GM13976 (cell line): ENCODE results near the gene MTURN.

ENCODE experiments used
- DNase-seq: peaks from one replicate; pipeline ENCODE4 v3.0.0; 2012; ENCODE audit warnings: low spot score
- in situ Hi-C: fragments of 300-500 bp; cut with MboI; formaldehyde crosslinking; loops from one replicate; pipeline ENCODE4 v1.12.0; 2022; ENCODE audit warnings: low sequenced_read_pairs, mixed read lengths, inconsistent platforms; ENCODE audit not compliant: unreplicated experiment
- TF ChIP-seq, protein P1 (sequence below): IDR thresholded peaks from 2 replicates; pipeline ENCODE4 v1.5.1; 2012; ENCODE audit warnings: borderline replicate concordance, mild to moderate bottlenecking; ENCODE audit not compliant: insufficient read depth; ENCODE audit errors: extremely low read depth, missing control alignments, control extremely low read depth

Gene MTURN

GRCh38 chr7:30163231-30163894 lies 28.6 kb downstream of the MTURN start:
- no peak for DNase-seq
- in situ Hi-C loops: loop anchor here (25.0 kb wide), 2 partner anchors 249 to 399 kb away; no protein-coding TSS in a partner anchor
- TF ChIP-seq, protein P1, sequence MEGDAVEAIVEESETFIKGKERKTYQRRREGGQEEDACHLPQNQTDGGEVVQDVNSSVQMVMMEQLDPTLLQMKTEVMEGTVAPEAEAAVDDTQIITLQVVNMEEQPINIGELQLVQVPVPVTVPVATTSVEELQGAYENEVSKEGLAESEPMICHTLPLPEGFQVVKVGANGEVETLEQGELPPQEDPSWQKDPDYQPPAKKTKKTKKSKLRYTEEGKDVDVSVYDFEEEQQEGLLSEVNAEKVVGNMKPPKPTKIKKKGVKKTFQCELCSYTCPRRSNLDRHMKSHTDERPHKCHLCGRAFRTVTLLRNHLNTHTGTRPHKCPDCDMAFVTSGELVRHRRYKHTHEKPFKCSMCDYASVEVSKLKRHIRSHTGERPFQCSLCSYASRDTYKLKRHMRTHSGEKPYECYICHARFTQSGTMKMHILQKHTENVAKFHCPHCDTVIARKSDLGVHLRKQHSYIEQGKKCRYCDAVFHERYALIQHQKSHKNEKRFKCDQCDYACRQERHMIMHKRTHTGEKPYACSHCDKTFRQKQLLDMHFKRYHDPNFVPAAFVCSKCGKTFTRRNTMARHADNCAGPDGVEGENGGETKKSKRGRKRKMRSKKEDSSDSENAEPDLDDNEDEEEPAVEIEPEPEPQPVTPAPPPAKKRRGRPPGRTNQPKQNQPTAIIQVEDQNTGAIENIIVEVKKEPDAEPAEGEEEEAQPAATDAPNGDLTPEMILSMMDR: no peak

- in situ Hi-C loops: loop anchor here (25.0 kb wide), 2 partner anchors 248 to 398 kb away; no protein-coding TSS in a partner anchor
- TF ChIP-seq, protein P1: peak; percentile 52
- DNase-seq: peak; percentile 56
Observed at GRCh38 chr7:30164567-30164966, 29.8 kb downstream of the MTURN start.

DNA sequence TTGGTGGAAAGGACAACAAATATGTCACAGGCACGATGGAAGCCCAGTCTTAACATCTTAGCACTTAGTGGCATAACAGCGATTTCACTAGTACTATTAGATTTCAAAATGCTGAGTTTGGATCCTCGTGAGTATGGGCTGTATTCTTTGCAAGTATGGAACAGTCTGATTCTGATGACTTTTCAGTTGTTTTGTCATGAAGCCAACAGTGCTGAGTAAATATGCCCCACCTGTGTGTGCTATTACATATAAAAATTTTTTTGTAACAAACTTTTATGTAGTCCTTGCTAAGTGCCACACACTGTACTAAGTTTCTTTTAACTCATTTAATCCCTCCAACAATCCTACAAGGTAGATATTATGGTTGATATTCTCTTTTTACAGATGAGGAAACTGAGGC lies 30.8 kb downstream of the MTURN start:
- in situ Hi-C loops: loop anchor here (25.0 kb wide), 2 partner anchors 247 to 397 kb away; no protein-coding TSS in a partner anchor
- TF ChIP-seq, protein P1: no peak
- no peak for DNase-seq

DNA sequence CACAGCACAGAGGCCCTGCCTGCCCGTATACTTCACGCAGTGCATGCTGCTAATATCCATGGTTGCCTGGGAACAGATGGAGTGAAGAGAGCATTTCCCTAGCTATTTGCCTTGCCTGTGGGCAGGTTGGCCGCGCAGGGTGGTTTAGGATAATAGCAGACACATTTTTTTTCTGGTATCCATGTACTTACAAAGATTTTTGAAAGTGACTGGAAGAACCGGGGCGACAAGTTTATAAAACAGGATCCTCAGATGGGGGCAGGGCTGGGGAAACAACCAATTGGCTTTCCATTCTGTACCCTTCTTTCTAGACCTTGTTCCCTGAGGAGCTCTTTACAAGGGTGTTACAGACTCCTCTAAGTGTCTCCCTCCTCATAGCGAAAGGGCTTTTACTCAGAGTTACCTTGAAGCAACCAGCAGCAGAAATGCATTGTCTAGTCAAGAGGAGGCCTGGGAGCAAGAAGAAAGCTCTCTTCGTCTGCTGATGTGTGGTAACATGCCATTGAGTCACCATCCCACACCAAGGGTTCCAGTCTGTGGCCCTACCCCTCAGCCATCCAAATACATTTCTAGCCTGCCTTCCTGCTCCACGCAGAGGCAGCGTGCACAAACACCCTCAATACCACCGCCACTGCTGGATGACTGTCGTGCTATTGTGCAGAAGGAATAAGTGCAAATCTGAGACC lies 31.5 kb downstream of the MTURN start:
- no peak for DNase-seq
- TF ChIP-seq, protein P1: no peak
- in situ Hi-C loops: loop anchor here (25.0 kb wide), 2 partner anchors 246 to 396 kb away; no protein-coding TSS in a partner anchor

DNA sequence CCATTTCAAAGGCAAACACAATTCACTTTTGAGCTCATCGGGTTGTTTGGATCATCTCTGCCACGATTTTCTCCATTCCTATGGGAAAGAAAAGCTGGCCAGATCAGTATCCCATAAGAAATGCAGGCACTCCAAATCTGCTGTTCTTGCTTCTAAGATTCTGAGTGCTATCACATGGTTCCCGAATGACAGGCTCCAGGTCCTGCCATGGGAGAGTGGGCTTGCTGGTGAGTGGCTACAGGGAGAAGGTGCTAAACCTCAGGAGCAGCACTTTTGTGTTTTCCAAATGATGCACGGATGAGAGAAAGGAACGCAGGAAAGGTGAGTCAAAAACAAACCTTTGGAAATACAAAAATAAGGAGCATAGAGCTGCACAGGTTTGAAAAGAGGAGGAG lies 32.1 kb downstream of the MTURN start:
- no peak for DNase-seq
- in situ Hi-C loops: loop anchor here (25.0 kb wide), 2 partner anchors 245 to 395 kb away; no protein-coding TSS in a partner anchor
- TF ChIP-seq, protein P1: no peak

GRCh38 chr7:30167901-30168300 lies 33.1 kb downstream of the MTURN start:
- in situ Hi-C loops: loop anchor here (25.0 kb wide), 2 partner anchors 244 to 394 kb away; no protein-coding TSS in a partner anchor
- TF ChIP-seq, protein P1: no peak
- DNase-seq: no peak
